RPMI7951 (cell line): ENCODE results near the gene BNC2. TPM values are rescaled to one million over a fixed set of nuclear protein-coding genes. Genes with fewer than 3 reads are reported as not detected.

Source experiments
- DNase-seq: peaks from one replicate; pipeline ENCODE4 v3.0.0-alpha.2; 2012; ENCODE audit warnings: low read depth
- total RNA-seq: library from RNA; depleted of rRNA; stranded (reverse); fragments of >200 nt; shearing (Covaris generic); gene quantifications from 2 replicates; pipeline ENCODE4 v1.2.3, GENCODE V29; 2014

BNC2 gene
- total RNA-seq, 1 experiment from 2014 or later: 8.8 TPM

DNA sequence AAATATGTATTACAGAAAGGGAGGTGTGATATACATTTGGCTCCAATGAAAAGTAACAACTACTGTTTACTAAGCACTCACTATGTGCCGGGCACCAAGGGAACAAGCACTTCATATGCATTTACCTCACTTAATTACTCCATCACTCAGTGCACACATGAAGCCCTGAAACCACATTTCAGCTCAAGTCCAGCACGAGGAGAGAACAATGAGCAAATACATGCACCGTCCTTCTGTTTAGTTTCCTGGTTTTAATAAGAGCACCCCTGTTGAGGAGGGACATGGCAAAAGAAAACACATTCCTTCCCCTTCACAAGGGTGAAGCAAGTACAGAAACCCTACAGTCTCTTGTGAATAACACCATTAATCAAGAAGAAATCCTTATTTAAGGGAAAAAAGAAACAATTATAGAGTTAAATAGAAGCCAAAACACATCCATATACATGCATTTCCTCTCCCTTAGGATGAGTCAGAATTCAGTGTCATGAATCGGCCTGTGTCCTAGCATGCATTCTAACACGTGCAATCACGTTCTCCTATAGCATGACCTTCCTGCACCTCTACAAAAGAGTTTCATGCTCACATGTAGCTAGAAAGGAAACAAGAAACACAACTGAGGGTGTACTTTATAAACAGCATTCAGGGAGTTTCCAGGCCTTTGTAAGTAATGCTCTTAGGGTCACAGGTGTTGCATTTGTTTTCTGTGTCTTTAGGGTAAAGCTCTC lies 411.6 kb downstream of the BNC2 start:
- peak; percentile 58 for DNase-seq

DNA sequence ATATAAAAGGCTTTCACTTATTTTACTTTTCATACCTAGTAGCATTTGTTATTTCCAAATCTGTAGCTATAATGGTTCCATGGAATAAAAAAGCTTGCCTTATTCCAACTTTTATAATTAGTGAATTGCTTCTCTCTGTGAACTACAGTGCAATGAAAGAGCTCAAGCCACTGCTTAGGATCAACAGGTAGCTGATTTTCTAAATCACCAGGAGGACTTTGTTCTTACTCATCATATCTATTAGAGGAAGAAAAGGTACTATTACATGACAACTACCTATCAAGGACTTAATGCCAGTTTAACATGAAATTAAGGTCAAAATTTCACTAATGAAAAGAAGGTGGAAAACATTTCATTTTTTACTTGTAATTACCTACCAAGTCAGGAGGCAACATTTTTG lies 414.6 kb downstream of the BNC2 start:
- no peak for DNase-seq

DNA sequence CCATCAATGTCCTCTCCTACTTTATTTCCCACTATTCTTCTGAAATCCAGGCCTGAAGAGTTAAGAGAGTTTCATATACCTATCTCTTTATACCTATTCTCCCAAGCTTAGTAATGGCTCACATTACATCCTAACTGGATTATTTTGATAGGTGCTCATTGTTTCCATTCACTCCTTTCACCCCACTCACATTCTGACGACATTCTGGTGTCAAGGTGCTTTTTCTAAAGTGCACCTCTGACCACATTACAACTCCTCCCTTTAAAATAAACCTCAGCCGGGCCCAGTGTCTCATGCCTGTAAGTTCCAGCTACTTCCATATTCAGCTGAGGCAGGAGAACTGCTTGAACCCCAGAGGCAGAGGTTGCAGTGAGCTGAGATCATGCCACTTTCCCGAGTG lies 417.1 kb downstream of the BNC2 start:
- no peak for DNase-seq

DNA sequence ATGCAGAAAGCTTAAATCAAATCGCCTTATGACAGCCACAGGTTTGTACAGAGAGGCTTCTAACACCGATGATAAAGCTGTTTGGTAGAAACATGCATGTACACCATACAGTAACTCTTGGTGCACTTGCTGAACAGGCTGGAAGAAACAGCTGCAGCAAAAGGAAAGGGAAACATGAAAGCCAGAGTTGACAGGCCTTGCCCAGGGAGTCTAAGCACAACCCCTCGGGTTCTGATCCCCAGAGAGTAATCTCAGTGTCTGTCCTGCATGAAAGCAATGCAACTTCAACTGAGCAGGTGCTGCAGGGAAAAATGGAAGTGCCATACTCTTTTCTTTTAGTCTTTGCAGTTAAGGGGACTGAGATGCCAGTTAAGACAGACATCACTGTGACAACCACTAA lies 419.9 kb downstream of the BNC2 start:
- DNase-seq: no peak

DNA sequence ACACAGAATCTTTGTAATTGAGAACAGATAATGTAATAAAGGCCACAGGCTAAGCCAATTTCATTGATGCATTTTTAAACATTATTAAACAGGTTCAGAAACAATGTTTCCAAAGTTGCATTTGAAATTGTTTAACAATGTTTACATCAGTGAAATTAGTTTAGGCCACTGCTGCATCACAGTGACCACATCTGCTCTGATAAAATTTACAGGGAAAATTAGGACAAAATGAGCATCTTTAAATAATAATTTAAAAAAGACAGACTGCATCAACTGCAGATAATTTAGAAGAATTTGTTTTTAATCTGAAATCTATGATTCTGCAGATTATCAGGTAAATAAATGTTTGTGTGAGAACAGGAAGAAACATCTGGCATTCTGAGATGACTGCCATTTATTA lies 420.4 kb downstream of the BNC2 start:
- DNase-seq: no peak

DNA sequence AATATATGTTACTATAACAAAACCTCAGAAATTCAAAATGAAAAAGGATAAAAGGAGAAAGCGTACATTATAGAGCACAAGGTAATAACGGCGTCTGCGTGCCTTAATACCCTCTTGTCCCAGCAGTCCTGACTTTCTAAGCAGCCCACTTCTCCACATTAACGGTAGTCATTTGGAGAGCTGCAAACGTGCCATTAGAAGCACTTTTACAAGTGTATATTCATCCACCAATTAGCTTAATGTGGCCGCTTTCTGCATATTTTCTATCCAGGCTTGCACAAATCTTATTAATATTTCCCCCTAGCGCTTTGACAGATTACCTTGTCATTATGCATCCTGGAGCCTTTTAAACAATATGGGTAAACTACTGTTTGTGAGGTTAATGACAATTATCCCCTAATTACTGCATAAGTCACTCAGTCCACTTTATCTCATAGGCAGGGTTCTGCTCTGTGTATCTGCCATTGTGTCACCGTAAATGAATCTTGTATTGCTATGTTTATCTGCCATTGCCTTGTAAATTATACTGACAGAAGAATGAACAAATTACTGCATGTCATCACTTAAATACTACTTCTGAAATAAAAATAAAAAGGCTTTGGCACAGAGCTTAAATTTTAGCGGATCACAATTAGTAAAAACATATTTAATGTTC lies 421.3 kb downstream of the BNC2 start:
- DNase-seq: no peak

DNA sequence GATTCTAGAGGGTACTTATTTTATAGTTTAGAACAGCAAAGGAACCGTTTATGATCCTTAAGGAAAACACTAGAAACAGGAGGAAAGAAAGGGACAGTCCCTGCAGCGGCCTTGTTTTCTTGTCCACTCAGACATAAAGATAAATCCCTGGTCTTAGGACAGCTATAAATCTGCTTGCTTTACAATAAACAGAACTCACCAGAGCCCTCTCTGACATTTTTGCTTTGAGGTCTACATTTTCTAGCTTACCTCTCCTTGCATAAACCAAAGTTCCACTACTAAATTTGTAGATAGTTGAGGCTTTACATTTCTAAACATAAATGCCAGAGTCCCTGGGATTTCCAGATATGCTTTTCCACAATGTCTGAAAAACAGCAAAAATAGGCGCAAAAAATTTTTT lies 422.5 kb downstream of the BNC2 start:
- no peak for DNase-seq

DNA sequence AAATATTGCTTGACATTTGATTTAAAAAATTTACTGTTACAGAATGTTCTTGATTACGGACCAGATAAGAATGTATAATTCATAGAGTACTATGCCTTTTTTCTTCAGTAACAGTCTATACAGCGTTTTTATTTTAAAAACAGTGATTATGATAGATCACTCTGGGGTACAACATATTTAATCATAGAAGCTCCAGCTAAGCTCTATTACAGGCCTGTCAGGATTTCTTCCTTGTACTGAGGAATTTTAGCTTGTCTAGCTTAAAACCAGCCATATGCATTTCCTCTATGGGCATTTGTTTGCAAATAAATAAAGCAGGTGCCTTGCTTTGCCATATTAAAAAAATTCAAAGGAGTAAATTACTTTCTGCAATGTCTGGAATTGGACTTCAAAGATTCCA lies 423.8 kb downstream of the BNC2 start:
- DNase-seq: no peak

DNA sequence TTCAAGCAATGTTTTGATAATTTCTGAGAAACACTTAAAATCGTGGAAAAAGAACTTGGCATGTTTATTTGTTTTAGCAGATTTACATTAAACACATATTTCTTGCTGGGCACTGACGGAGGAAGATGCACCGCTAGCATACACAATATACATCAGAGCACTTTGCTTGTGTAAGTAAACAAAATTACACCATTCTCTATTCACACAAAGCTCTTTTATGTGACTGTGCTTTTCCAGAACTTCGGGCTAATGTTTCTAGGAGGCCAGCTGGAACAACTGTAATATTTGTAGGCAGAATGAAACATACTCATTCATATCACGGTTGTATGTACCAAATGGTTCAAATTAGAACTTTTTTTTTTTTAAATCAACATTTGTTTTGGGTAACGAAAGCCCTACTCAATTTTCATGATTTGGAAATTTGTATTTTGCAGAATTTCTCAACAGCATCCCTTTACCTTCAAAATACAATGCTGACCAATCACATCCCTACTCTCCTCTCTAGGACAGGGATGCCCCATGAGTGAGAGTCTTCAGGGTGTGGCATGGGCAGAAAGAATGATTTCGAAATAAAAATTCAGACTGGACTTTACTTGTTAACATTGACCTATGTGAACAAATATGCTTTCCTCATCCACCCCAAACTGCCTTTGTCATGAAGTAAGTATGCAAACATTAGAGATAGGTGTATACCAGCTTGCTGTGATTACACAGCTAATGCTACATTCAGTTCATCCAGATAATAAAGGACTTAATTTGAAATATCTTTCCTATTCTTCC lies 425.1 kb downstream of the BNC2 start:
- no peak for DNase-seq

DNA sequence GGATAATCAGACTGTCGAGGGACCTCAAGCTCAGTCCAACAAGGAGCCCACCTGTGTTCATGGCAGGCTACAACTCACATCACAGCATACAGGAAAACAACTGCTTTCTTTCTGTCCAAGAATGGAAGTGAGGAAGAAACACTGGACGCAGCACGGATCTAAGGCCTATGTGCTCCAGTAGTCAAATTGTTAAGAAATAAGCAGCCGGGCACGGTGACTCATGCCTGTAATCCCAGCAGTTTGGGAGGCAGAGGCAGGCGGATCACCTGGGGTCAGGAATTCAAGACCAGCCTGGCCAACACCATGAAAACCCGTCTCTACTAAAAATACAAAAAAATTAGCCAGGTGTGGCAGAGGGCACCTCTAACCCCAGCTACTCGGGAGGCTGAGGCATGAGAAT lies 427.8 kb downstream of the BNC2 start:
- DNase-seq: peak; percentile 72

DNA sequence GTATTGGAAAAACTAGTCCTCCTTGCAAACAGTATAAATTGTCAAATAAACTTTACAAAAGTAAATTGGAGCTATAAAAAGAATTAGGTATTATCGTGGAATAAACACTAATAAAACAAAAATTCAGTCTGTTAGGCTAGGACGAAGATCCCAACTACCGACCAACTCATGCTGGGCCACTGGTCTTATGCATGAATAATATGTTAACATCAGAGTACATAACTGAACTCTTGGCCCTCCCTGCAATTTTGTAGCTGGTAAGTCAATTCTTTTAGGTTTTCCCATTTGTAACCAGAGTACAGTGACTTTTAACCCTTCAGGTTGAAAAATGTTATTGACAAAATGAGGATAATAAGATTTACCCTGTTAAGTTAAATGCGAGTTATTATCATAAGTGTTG lies 428.7 kb downstream of the BNC2 start:
- no peak for DNase-seq

DNA sequence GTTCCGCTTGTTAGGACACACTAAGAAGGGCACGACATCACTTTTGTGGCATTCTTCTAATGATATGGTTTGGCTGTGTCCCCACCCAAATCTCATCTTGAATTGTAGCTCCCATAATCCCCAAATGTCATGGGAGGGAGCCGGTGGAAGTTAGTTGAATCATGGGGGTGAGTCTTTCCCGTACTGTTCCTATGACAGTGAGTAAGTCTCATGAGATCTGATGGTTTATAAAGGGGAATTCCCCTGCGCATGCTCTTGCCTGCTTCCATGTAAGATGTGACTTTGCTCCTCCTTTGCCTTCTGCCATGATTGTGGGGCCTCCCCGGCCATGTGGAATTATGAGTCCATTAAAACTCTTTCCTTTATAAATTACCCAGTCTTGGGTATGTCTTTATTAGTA lies 431.6 kb downstream of the BNC2 start:
- DNase-seq: peak; percentile 12

DNA sequence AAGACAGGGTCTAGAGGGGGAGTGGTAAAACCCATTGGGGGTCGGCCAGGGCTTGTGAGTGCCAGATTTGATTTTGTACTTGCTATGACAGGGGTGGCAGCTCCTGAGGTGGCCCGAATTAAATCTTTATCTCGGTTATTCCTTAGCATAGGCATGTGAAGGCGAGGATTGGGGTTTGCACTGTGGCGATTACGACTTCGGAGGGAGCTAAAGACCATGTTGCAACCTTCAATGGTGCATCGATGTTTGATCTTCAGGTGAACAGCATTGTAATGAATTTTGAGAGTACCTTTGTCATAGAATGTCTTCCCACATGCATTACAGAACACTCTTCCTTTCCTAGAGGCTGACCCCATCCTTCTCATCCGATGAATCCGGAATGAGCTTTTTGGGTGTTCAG lies 433.9 kb downstream of the BNC2 start:
- DNase-seq: no peak

DNA sequence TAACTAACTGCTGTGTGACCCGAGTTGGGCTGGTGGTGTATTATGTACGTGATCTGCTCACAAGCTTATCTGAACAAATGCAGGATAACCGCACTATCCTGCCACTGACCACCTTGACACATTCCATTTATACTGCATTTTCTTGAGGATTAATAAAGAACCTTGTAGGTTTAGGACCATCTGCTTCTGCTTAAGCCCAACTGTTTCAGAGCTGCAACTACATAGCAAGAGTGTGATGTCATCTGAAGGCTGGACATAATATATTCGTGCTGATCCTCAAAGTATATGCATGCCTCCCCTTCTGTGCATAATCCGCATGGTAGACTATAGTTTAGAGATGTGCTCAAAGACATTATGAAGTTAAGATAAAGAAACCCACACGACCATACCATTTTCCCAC lies 435.9 kb downstream of the BNC2 start:
- peak; percentile 56 for DNase-seq

DNA sequence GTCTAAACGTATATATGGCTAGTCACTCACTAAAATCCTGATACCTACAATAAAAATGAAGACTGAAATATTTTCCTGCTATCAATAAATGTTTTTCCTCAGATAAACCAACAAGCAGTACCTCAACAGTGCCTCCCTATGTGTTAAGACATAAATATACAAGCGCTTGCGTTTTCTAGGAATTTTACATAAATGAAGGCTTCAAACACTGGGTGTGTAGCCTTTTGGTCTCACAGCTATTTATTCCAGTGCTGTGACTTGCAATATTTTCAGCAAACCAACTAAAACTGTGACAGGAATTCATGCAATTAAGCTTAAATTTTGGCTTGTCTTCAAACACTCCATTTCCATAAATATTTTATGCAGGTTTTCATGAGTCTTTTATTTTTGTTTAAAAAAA lies 437.0 kb downstream of the BNC2 start:
- no peak for DNase-seq

DNA sequence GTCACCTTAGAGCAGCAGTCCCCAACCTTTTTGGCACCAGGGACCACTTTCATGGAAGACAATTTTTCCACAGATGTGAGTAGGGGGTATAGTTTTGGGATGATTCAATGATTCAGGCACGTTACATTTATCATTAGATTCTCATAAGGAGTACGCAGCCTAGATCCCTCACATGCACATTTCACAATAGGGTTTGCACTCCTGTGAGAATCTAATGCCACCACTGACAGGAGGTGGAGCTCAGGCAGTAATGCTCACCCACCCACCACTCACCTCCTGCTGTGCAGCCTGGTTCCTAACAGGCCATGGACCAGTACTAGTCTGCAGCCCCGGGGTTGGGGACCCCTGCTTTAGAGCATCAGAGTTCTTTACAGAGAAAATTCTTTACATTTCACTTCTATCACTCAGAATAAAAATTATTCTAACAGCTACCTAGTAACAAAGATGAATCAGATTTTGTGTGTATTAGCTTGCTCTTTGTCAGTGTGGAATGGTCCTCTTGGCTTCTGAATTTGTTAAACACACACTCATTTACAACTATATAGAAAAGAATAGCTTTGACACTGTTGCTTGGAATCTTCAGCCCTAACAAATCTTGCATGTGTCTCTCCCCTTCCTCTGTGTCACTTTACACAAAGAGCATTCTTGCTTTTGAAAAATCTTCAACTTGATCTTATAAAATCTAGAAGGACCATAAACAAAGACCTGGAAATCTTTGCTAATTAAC lies 438.6 kb downstream of the BNC2 start:
- no peak for DNase-seq

DNA sequence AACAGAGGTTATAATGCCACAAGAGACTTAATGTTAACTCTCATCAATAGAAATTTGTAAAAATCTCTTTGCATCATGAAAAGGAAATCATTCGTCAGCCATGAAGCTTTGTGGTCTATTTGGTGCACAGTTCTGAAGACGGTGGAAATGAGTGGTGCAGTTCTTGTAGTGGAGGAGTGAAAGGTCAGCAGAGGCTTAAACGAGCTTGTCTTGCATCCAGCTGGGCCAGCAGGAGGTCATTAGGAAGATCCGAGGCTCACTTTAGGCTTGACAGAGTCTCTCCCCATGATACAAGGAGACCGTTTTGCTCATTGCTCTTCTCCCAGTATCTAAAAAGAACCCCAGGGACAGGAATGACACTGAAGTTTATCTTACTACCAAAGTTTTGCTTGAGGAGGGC lies 440.8 kb downstream of the BNC2 start:
- no peak for DNase-seq

DNA sequence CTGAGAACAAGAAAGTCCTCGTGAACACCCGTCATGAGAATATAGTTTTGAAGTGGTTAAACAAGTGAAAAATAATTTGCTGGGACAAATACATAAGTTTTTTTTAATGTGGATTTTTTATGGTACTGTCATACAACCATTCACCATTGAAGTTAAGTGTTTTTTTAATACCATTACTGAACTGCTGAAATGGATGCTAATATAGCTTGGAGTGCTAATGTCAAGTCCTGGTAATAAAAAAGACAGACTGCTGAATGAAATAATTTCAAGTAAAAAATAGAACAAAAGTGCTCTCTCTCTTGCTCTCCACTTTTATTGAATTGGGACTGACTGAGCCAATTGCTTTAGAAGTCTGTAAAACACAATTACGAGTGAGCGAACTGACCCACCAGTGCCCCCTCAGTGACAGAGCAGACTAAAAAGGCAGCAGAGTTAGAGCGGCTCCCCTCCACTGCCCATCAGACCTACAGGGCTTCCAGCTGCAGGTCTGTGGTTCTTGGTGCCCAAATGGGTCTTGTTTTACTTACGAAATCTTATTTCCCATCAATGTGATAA lies 442.5 kb downstream of the BNC2 start:
- DNase-seq: no peak

DNA sequence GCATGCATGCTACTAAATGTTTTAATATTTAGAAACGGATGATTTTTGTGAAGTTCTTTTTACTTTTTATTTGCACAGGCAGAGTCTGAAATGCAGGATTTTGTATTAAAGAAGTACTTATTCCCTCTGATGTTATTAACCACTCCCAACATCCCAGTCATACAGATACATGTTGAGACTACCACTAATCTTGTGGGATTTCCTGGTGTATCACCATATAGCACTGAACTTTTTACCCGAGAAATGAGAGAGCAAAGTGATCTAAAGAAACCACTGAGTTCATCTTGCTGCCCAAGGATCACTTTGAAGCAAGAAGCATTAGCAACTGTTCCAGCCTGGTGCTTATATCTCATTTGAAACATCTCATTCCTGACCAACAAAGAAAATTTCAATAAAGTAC lies 443.8 kb downstream of the BNC2 start:
- no peak for DNase-seq

DNA sequence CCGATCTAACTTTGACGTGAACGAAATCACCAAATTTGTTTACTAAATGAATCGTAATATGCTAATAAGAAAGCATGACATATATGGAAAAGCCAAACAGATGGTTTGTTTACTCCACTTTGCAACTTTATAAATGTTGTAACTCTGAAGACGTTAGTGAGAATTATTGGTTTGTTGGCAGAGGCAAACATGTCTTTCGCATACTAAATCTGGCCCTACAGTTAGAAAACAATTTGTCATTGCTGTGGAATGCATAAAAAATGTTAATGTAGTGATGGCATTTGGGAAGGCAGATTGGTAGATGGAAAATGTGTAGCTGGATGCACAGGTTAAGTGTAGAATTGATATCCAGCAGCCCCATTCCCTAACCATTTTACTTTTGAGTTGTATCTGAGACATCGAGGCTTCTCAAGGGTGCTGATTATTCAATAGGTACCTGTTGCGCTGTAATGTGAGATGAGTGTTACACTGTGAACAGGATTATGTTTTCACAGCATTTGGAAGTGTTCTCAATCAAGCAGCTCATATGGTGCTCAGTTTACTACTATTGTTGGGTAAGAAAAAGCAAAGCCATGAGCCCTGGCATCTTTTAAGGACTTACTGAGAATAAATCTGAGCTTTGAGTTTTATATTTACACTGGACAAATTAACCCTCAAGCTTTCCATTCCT lies 444.8 kb downstream of the BNC2 start:
- peak; percentile 58 for DNase-seq

DNA sequence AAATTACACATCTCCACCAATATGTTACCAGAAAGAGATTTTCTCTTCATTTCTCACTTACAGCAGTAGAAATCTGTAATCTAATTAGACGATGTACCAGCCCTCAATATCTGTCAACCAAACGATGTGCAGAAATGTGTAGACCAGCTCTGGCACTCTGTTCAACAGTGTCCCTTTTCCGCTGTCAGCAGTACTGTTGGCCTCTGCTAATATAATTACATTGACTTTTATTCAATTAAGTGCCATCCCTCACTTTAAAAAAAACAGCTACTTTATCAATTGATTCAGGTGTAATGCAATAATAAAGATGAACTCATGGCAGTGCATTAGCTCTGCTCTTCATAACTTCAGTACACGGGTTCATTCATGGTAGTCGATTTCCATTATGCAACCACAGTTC lies 448.4 kb downstream of the BNC2 start:
- no peak for DNase-seq
